Skin epidermis (tissue), 12 donors: Measurements from ENCODE around the gene RBM20.
A peak's percentile ranks its signal among the peaks of the same experiment; 100 is the strongest.
"Not testable (repeated sequence)": the region's sequence is repeated elsewhere in the genome, so short reads cannot be mapped to it uniquely, and the experiment has no call there.

ENCODE experiments used
- H3K27ac ChIP-seq, 21 experiments: fragments of 200-600 bp; sonication (generic) in 11 of 21; one replicate each; pipeline ENCODE4 v1.5.0; 2020; ENCODE audit warnings: mild to moderate bottlenecking in 3 of 21, inconsistent platforms in 2 of 21, moderate library complexity in 2 of 21
- H3K4me3 ChIP-seq, 7 experiments: fragments of 200-600 bp; sonication (generic) in 2 of 7; one replicate each; pipeline ENCODE4 v1.5.0; 2020; ENCODE audit warnings: inconsistent platforms in 2 of 7, mild to moderate bottlenecking in 2 of 7, moderate library complexity in 1 of 7

Gene RBM20

DNA sequence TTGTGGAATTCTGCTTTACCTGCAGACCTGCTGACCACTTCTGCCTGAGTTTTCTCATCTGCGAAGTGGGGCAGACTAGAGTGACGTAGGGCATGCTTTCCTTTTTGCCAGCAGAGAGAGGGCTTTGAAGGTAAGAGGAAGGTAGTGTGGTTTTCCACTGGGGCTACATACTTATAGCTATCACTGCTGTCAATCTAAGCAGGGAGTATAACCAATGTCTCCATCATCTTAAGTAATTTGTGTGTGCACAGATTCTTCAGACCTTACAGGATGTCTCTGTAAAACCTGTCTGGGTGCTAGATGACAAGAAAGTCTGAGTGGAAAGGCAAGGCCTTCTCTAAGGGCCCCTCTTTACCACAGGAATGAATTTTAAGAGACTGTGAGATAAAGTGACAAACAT is 106.8 kb downstream of the RBM20 start:
- Histone ChIP-seq H3K4me3 (no peak overlapping the region), H3K27ac (no peak overlapping the region)

DNA sequence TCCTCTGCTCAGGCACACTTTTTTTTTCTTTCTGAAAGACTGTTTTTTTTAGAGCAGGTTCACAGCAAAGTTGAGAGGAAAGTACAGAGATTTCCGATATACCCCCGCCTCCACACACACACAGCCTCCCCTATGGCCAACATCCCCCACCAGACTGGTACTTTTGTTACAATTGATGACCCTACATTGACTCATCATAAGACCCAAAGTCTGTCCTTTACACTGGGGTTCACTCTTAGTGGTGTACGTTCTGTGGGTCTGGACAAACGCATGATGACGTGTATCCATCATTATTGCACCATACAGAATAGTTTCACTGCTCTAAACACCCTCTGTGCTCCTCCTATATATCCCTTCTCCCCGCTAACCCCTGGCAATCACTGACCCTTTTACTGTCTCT is 107.7 kb downstream of the RBM20 start:
- H3K27ac ChIP-seq = no peak overlapping the region

DNA sequence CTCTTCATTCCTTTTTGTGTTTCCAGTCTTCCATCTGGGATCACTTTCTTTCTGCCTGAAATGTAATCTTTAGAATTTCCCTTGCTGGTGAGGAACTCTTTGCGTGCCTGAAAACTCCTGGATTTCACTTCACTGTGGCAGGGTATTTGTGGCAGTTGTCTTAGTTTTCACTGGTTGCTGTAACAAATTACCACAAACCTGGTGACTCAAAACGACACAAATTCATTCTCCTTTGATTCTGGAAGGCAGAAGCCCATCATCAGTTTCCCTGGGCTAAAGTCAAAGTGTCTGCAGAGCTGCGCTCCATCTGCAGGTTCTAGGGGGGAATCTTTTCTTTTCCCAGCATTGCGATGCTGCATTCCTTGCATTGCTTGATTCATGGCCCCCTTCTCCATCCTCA is 109.3 kb downstream of the RBM20 start:
- H3K27ac ChIP-seq = no peak overlapping the region

More for the DNA sequence above, 107.7 kb downstream of the RBM20 start:
- no peak overlapping the region for H3K4me3 ChIP-seq

DNA sequence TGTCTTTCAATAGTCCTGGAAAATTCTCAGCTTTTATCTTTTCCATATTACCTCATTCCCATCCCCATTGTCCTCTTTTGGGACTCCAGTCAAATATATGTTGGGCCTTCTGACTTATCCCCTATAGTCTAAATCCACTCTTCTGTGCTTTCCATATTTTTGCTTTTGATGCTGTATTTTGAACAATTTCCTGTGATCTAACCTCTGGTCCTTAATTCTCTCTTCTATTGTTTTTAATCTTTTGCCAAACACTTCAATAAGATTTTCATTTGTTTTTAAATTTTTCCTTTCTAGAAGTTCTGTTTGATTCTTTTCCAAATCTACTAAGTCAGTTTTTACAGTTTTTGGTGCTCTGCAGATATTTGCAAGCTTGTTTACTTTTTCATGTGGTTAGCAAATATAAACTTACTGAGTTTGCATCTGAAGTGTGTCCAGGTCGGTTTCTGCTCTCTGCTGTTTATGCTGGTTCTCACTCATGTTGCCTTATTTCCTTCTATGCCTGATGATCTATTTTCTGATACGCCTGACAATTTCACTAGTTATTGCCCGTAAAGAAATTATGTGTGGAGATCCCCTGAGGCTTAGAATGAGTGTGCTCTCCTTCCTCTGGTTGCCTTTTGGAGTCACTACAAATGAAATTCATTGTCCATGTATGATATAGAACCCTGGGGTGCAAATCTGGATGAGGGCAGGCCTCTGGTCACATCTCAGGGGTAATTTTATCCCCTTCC is 110.4 kb downstream of the RBM20 start:
- no peak overlapping the region for H3K4me3 ChIP-seq
- H3K27ac ChIP-seq = no peak overlapping the region

More for the DNA sequence above, 109.3 kb downstream of the RBM20 start:
- no peak overlapping the region for H3K4me3 ChIP-seq

DNA sequence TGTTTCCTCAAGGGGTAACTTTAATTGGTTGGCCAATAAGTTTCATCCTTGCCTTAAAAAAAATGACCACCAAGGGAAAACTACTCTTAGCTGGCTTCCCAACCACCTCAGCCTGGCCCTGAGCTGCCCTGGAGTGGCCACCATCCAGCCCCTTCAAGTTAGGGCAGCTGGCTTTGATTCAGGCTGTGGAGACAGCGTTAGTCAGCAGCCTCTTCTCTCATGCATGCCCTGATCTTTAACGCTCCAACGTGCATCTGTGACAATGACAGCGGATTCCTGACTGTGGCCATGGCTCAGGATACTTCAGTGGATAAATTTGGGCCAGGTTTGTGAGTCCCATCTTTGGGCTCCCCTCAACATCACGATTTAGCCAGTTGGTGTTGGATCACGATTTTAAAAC is 111.6 kb downstream of the RBM20 start:
- Histone ChIP-seq H3K27ac (peak overlapping the region in 1 of 21 experiments; percentile 79), H3K4me3 (no peak overlapping the region)

DNA sequence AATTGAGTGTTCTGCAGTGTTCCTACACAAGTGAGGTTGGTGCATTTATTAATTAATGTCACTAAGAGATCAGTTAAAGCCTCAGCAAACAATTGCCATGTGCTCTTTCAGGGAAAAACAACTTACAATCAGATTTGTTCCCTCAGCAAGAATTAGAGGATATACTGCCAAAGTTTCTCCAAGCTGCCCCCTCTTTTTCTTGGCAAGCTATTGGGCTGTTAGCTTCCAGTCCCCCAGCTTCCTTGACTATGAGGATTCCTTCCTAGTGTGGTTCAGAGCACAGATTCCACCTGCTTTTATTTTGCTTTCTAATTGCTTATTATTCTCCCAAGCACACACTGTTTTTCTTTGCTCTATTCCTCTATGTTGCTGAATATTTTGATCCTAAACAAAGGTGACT is 112.7 kb downstream of the RBM20 start:
- H3K4me3 ChIP-seq = no peak overlapping the region
- peak overlapping the region in 3 of 21 experiments; percentile 2 to 79 (median 7) for H3K27ac ChIP-seq

DNA sequence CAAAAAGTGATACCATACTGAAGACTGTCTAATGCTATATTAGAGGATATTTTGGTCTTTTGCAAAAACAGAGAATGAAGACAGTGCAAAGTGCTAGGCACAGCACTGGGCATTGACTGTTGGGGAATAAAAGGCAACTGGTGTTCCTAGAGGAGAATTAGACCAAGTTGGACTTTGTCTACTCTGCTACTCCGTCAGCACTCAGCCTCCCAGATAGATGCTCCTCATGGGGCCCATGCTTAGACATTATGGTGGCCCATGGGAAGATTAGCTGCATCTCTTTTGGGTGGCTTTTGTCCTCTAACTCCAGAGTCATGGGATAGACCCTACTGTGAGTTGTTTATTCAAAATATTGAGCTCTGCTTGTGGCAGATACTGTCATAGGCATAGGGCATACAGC is 113.5 kb downstream of the RBM20 start:
- H3K4me3 ChIP-seq = no peak overlapping the region
- H3K27ac ChIP-seq = peak overlapping the region in 2 of 21 experiments; percentile 12 to 79

DNA sequence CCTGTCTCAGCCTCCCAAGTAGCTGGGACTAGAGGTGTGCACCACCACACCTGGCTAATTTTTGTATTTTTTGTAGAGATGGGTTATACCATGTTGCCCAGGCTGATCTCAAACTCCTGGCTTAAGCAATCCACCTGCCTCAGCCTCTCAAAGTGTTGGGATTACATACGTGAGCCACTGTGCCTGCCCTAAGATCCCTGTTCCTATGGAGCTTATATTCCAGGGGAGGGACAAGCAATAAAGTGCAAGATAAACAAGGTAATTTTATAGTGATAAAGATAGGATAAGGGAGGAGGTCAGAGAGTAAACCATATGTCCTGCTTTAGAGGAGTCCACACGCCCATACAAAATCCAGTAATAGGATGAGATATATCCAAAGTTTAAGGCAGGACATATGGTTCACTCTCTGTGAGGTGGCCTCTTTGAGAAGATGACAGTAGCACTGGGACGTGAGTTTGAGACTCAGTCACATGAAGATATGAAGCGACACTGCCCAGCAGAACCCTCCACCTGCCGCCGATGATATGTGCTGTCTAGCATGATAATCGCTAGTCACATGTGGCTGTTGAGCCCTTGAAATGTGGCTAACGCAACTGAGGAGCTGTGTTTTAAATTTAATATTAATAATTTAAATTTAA is 114.1 kb downstream of the RBM20 start:
- H3K4me3 ChIP-seq = no peak overlapping the region
- peak overlapping the region in 6 of 21 experiments; percentile 5 to 79 (median 40) for H3K27ac ChIP-seq

DNA sequence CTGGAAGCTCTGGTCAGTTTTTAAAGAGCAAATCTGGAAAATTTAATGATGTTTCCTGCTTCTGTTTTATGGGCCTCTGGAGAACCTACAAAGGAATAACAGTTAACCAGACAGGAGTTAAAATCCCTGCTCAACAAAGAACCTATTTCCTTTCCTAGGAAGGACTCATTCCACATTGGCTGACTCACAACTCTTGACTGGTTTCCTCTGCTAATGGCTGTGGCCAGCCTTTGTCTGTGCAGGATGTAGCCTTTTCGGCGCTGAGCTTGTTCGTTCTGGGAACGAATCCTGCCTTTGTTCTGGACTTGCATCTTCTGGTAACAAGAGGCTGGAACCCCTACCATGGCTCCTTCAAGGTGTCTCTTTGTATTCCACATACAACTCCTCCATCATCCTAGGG is 114.8 kb downstream of the RBM20 start:
- H3K27ac ChIP-seq = peak overlapping the region in 12 of 21 experiments; percentile 6 to 79 (median 42)
- H3K4me3 ChIP-seq = no peak overlapping the region

DNA sequence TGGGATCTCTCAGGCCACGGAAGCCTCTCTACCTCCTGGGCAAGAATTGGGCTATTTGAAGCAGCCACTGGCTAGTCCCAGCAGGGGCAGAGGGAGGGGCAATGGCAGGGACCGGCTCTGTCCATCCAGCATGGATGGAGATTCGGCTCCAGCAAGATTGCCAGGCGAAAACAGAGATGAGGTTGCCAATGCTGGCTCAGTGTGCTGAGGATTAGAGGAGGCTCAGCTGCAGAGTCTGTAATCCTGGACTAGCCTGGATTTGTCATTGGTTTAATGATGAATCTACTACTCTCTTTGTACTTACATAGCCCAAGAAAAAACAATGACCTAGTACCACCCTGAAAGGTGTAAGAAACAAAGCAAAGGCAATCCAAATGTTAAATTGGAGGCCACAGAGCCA is 115.4 kb downstream of the RBM20 start:
- H3K27ac ChIP-seq = peak overlapping the region in 13 of 21 experiments; percentile 6 to 78 (median 41)
- no peak overlapping the region for H3K4me3 ChIP-seq

DNA sequence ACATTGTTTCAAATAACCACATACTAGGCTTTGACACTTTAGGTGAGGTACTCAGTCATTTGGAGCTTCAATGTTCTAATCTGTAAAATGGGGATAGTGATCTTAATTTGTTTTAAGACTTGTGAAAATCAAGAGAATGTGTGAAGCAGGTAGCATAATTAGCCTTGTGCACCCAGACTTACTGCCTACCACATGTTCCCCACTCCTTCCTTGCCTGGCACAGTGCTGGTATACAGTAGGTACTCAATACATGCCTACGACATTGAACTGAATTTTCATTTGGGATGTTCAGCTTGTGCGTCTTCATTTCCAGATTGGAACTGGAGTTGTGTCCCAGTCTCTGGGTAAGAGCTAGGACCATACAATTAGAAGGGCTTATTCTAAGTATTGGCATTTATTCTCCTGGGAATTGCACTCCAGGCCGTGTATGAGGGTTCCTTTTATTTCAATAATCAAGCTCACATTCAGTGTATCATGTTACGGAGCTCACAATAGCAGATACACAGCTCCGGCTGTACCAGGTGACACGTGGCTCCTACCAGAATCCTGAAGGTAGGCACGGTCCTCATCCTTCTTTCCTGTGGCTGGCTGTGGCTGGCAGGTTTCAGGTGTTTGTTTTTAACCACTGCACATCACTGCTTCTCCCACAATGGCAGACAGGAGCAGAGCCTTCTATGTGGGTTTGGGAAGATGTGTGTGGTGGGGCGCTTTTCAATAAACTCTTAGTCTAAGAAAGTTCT is 118.1 kb downstream of the RBM20 start:
- Histone ChIP-seq H3K27ac (no peak overlapping the region), H3K4me3 (no peak overlapping the region)

DNA sequence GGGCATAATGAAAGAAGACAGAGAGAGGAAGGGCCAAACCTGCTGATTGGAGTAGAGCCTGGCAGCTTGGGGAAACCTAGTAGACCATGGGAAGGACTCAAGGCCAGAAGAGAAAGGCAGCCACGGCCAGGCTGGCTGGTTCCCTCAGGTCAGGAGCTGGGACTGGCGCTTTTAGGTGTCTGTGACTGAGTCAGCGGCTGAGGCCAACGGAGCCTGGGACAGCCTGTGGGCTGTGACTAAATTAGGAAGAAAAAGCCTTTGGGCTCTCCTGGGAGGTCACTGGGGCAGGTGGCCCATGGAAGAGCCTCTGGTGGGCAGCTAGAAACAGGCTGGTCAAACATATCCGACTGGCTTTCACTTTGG is 118.7 kb downstream of the RBM20 start:
- H3K4me3 ChIP-seq = no peak overlapping the region
- H3K27ac ChIP-seq = no peak overlapping the region

DNA sequence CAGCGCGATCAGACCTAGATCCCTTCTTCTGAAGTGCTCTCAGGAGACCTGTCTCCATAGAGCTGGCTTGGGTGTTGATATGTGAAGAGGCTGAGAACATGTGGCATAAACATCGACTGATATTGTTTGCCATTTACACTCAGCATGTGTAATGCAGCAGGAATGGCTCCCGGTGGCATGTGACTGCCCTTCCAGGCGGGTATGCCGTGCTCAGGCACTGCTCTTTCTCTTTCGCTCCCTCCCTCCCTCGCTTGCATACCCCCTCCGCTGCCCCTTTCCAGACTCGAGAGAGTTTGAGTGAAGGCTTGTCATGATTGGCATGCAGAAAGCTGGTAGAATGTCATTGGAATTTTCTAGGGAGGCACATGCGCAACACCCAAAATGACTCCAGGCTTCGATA is 120.2 kb downstream of the RBM20 start:
- H3K27ac ChIP-seq = no peak overlapping the region
- H3K4me3 ChIP-seq = peak overlapping the region in 1 of 7 experiments; percentile 7

DNA sequence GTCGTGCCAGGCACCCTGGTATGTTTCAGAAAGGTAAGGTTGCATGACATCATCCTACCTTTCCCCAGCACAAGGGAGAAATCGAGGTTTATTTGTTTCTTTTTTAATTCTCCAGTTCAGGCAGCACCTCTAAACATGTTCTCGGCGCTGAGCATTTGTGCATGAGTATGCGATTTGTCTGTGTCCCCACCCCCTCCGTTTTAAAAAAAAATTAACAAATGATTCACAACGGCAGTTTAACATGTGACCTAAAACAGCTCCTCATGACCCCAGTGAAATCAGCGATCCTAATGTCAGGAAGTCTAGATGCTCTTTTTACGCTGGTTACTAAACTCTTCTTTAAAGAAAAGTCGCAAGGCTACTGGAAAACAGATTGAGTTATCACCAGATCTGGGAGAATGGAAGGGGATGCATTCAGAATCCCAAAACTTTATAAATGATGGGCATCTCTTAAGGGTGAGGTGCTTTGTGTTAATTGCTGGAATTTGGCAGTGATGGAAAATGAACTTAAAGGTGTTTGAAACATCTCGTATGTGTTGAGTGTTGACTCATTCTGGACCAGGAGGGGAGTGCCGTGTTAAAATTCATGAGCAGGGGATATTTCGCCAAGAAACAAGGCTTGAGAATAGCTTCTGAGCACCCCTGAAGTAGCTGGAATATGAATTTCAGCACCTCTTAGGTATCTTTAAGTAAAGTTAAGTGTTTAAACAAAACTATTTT is 120.8 kb downstream of the RBM20 start:
- peak overlapping the region in 1 of 7 experiments; percentile 7 for H3K4me3 ChIP-seq
- H3K27ac ChIP-seq = no peak overlapping the region

DNA sequence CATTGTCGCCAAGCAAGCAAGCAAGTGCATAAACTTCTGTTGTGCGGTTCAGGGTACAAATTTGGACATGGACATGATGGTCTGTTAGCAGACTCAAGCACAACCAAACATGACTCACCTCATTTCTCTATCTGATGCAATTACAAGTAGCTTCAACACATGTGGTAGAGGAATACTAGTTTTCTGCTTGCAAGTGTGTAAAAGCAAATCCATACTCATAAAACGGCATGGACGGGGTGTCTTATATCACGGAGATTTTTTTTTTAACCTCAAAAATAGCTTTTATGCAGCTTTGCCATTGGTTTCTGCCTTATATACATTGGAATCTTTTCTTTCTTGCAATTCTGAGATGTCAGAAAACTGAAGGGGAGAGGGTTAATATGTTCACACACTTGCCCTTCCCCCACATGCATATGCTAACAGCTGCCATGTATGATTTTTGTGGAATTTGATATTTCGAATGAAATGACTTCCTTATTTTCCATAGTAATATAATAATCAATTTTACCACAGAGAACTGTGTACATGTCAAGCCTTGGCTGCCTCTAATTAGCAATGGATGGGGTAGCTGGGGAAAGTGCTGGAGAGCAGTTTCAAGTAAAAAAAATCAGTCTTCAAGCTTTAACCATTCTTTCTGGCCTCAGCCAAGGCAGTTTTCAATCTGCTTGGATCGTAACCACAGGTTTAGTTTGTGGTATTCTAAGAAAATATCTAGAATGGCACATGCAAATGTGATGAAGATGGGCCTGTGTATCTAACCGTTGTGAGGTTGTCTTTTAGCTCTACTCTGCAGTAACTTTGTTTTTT is 121.6 kb downstream of the RBM20 start:
- no peak overlapping the region for H3K4me3 ChIP-seq

DNA sequence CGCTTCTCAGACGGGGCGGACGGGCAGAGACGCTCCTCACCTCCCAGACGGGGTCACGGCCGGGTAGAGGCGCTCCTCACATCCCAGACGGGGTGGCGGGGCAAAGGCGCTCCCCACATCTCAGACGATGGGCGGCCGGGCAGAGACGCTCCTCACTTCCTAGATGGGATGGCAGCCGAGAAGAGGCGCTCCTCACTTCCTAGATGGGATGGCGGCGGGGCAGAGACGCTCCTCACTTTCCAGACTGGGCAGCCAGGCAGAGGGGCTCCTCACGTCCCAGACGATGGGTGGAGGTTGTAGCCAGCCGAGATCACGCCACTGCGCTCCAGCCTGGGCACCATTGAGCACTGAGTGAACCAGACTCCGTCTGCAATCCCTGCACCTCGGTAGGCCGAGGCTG is 123.5 kb downstream of the RBM20 start:
- H3K27ac ChIP-seq, H3K4me3 ChIP-seq: not testable (repeated sequence)

More for the DNA sequence above, 121.6 kb downstream of the RBM20 start:
- H3K27ac ChIP-seq = no peak overlapping the region

DNA sequence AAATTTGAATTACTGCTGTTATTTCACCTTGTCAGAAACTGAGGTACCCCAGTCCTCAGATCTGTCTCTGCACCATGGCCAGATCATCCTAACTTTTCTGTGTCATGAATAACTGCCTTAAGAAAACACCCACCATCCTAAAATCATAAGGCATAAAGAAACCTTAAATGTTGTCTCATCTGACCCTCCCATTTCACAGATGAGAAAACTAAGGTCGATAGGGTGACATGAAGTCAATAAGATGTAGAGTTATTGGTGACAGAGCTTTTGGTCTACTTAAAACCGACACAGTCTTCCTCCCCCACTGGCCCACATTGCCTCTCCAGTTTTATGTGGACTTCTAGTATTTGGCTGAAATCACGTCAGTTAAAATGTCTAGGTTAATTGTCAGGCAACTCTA is 126.1 kb downstream of the RBM20 start:
- no peak overlapping the region for H3K27ac ChIP-seq
- no peak overlapping the region for H3K4me3 ChIP-seq

DNA sequence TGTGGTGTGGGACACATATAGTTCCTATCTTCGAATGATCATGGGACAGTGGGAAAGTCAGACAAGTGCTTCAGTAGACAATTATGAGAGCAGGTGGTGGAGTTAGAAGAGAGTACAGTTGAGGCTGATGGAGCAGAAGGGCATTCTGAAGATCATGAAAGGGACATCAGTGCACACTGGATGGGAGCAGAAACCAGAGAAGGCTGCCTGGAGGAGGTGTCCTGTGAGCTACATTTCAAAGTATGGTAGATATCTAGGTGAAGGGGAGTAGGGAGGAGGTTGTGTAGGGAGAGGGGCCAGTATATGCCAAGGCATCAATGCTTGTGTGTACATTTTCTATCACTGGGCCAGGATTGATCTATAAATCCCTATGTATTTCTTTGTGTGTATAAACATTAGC is 127.3 kb downstream of the RBM20 start:
- Histone ChIP-seq H3K4me3 (no peak overlapping the region), H3K27ac (no peak overlapping the region)

DNA sequence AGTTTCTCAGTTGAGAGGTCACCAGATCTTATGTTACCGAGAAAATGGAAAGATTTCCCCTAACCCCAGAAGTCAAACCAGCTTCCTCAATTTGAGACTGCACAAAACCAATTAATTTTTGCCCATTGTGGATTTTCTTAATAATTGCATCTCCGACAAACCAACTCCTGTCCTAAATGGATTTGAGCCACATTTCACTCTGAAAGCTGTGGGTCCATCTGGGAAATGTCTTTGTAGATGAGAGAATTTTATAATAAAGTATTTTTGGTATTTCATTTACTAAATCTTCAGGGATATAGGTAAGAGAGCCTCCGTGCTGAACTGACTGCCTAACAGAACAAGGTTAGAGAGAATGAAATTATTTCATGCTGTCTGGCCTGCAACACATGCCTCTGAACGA is 127.9 kb downstream of the RBM20 start:
- Histone ChIP-seq H3K27ac (no peak overlapping the region), H3K4me3 (no peak overlapping the region)
